DMS79 (cell line): ENCODE results near the gene GUCY1A1.

Experiments
- DNase-seq: peaks from one replicate; lab custom pipeline; 2025; lab: John Stamatoyannopoulos, UW

The GUCY1A1 gene

DNA sequence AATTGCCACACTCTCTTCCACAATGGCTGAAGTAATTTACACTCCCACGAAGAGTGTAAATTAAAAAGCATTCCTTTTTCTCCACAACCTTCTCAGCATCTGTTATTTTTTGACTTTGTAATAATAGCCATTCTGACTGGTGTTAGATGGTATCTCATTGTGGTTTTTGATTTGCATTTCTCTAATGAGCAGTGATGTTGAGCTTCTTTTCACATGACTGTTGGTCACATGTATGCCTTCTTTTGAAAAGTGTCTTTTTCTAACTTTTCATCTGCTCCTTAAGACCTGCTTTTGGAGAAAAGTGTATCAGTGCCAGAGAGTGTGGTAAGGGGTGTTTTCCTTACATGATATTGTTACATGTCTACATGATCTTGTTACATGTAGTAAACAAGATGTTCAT is 25.7 kb downstream of the GUCY1A1 start:
- no peak for DNase-seq

DNA sequence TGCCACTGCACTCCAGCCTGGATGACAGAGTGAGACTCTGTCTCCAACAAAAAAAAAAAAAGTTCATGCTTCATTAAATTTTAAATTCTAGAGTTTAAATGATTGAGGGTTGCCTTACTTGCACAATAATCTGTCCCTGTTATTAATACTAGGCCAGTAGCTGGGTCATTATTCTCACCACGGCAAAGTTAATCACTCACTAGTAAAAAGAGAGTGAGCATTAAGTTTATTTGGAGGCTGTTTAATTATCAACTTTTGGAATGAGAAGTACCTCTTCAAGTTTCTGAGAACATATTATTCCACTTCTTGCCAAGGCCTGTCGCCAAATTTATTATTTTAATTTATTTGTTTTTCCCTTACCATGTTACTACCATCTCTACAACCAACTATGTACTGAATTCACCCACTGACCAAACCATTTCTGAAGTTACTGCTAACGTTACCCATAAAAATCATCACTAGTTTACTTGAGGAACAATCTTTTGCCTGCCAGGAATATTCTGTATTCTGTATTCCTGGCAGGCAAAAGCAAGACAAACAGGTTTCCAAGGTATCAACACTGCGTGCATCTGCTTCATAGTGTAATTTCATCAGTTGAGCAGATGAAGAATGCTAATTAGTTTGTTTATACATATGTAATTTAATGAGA is 26.5 kb downstream of the GUCY1A1 start:
- DNase-seq, result no peak

DNA sequence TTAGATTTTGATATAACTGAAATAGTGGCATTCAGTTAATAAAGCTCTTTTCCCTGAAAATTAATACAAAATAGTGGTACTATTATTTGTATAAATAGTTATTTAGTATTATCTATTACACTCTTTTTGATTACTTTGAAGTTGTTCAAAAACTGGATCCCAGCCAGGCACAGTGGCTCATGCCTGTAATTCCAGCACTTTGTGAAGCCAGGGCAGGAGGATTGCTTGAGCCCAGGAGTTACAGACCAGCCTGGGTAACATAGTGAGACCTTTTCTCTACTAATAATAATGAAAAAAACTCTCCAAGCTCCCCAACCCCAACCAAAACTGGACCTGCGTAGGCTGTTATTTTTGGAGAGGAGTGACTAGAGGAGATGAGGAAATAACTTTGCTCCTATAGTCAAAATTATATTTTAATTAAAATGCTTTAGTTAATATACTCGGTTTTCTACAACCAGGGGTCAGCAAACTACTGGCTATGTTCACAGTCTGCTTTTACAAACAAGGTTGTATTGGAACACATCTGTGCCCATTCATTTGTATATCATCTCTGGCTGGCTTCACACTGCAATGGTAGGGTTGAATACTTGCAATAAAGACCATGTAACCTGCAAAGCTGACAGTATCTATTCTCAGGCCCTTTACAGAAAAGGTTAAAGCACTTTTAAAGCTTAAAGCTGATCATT is 27.6 kb downstream of the GUCY1A1 start:
- DNase-seq, result no peak

DNA sequence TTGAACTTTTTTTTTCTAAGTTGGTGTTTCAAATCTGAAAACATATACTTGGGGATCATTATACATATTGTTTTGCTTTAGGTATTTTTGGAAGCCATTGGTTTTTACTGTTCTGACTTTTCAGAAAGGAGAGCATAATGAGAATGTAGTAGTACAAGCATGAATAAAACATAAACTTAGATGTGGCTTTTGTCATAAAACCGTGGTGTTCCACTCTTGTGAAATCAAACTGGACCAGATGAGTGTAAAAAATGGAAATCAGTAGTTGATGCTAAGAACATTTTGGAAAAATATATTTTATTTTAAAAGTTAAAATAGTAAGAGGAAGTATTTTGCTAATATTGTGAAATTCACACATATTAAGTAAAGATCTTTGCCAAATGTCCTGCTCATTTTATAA is 29.6 kb downstream of the GUCY1A1 start:
- DNase-seq, result no peak

GRCh38 chr4:155696726-155697125 is 30.1 kb downstream of the GUCY1A1 start:
- DNase-seq, result no peak

- DNase-seq, result no peak
Measured at GRCh38 chr4:155701827-155702226, 35.2 kb downstream of the GUCY1A1 start.

DNA sequence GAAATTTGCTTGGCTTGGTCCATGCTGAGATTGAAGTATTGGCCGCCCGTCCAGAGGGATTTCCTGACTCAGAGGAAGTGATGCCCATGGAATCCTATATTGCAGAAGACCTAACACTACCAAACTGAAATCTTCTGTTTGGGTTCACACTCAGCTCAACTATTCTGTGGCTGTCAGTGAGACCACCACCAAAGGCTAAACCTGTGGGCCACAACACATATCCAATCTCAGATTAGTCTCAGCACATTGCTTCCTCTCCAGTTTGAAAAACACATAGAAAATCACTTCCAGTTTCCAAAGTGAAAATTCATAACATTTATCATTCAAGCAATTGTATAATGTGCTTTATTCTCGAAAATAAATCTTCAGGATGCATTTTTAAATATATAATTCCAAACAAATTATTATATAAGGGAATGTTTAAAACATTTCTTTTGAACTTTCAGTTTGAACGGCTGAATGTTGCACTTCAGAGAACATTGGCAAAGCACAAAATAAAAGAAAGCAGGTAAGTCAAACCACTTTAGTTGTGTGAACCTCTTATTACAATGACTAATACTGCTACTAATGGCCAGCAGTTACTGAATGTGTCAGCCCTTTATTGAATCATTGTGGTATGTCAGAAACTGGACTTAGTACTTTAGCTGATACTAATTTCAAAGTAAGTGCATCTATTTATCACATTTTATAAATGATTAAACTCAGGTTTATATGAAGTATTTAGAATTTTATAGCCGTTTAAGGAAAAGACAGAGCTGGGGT is 37.0 kb downstream of the GUCY1A1 start:
- DNase-seq, result no peak

GRCh38 chr4:155704841-155705404 is 38.3 kb downstream of the GUCY1A1 start:
- no peak for DNase-seq

GRCh38 chr4:155705664-155706063 is 39.0 kb downstream of the GUCY1A1 start:
- no peak for DNase-seq

DNA sequence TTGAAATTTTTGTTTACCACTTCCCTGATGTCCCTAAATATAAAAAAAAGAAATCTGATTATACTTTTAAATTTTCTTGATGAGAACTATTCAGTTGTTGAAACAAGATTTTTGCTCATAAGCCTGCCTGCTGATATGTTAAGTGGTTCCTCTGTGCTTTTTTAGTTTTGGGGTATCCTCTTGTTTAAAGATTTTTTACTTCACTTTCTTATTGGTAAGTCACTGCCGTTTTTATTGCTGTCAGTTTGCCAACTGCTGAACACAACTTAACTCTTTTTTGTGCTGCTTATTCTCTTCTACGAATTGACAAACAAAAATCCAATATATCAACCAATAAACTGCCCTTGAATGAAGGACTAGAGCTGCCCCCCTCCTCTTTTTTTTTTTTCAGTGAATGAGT is 39.5 kb downstream of the GUCY1A1 start:
- no peak for DNase-seq

DNA sequence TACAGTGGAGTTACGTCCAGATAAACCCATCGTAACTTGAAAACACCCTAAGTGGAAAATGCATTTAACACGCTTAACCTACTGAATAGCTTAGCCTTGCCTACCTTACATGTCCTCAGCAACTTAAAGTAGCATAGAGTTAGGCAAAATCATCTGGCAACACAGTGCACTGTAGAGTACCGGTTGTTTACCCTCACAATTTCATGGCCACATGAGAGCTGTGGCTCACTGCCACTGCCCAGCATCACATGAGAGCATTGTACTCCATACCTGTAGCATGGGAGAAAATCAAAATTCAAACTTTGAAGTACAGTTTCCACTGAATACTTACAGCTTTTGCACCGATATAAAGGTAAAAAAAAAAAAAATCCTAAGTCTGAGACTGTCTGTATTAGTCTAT is 40.6 kb downstream of the GUCY1A1 start:
- no peak for DNase-seq

GRCh38 chr4:155708782-155709181 is 42.1 kb downstream of the GUCY1A1 start:
- no peak for DNase-seq

GRCh38 chr4:155709918-155710317 is 43.3 kb downstream of the GUCY1A1 start:
- DNase-seq, result no peak

DNA sequence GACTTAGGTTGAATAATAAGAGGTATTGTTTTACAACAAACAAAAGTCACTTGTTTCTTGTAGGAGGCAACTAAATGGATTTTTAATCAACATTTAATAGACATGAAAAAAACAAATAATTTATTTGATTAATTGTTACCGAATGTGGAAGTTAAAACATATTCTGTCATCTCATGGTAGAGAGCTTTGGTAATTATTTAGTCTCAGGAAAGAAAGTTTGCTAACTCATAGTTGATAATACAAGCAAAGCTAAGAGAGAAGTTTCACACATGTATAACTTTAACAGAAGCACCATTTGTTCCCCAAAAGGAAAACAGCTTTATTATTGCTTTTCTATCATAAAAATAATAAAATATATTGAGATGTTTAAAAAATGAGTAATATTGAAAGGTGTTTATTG is 44.9 kb downstream of the GUCY1A1 start:
- no peak for DNase-seq

- no peak for DNase-seq
Measured at GRCh38 chr4:155712846-155713245, 46.2 kb downstream of the GUCY1A1 start.

DNA sequence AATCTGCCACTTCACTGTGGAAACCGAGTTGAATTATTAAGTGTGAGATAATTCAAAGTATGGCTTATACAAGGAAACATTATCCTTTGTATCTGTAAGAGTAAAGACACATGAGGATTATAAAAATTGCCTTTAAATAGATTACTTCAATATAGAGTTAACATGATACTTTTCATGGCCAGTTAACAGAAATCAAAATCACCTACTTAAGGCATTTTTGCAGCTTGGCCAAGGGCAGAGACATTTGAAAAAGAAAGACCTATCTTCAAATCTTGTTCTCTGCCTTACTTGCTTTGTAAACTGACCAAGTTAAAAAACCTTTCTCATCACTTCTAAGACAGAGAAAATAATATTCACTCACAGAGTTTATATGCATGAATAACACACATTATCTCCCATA is 47.3 kb downstream of the GUCY1A1 start:
- no peak for DNase-seq

DNA sequence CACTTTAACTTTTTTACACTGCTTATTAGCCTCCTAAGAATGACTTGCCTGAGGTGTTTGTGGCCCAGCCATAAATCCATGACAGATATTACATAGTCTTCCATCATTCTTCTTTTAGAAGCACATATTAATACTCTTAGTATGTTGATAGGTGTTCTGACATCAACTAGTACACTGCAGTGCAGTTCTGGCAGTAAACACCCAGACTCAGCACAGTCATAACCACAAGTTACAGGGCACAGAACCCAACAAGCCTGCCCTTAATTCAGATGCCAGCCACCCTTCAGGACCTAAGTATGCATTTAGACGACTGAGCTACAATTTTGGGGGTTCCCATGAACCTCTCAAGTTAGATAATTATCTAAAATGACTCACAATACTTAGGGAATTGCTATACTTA is 55.7 kb downstream of the GUCY1A1 start:
- DNase-seq, result no peak

DNA sequence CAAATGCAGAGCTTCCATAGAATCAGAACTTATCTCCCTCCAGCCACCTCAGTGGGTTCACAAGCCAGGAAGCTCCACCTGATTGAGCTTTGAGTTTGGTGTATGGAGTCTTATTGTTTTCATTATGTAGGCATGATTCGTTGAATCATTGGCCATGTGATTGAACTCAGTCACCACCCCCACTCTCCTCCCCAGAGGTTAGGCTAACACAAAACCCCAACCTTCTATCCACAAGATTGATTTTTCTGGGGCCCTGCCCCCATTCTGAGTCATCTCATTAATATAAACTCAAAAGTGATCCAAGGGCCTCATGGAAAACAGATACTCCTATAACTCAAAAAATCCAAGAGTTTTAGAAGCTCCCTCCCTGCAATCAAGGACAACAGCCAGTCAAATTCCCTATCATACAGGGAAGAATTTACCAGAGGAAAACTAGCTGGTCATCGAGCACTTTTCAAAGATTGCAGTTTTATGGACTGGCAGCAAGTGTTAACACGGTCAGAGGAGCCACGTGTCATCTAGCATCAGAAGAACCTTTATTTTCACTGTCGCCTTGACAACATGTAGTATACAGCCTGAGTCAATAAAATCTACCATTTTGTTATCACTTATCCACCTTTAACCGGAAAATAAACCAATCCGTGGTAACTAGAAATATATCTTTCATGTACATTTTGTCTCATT is 56.3 kb downstream of the GUCY1A1 start:
- no peak for DNase-seq

GRCh38 chr4:155724731-155725130 is 58.1 kb downstream of the GUCY1A1 start:
- DNase-seq, result no peak

GRCh38 chr4:155734065-155734464 is 67.4 kb downstream of the GUCY1A1 start:
- DNase-seq, result no peak

DNA sequence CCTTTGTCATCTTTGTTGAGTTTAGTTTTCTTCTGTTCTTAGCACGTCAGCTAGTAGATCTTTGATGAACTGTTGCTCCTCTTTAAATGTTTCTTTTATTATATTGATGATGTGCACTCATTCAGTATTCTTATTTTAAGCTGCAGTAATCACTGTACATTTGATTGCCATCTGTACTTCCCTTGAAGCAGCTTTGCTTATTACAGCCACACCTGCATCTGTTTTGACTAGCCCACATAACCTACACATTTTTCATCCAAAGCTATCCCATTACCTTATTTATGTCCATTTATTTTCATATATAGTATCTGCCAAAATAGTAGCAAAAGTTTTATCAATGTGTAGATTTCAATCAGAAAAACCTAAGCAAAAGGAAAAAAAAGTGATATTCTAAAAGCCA is 68.3 kb downstream of the GUCY1A1 start:
- DNase-seq, result no peak

GRCh38 chr4:155735496-155735895 is 68.8 kb downstream of the GUCY1A1 start:
- DNase-seq, result no peak
